ENCODE results near the gene NEUROD1.

NEUROD1 gene

GRCh38 chr2:181685150-181685688 lies 4.9 kb upstream of the NEUROD1 start:
- H2AFZ ChIP-seq (ENCODE audit: low read depth, low read length): no peak overlapping the region
- no peak overlapping the region for H3K4me3 ChIP-seq (ENCODE audit: low read length)
- H3K27me3 ChIP-seq (ENCODE audit: low read depth, low read length): no peaks in the 10 kb centered on the region
- H4K20me1 ChIP-seq (ENCODE audit: insufficient read depth, low read length): no peaks in the 10 kb centered on the region
- no peaks in the 10 kb centered on the region for H3K9me3 ChIP-seq (ENCODE audit: insufficient read depth, low read length)
- TF ChIP-seq CTCF (IDR thresholded peaks at IDR 0.05; ENCODE audit: low read depth, low read length): no peak
- no peak overlapping the region for H3K4me2 ChIP-seq (ENCODE audit: low read length)
- peaks cover 46% of the 10 kb centered on the region for H3K4me1 ChIP-seq (ENCODE audit: low read length)
- no peaks in the 10 kb centered on the region for H3K79me2 ChIP-seq (ENCODE audit: low read length)
- H3K36me3 ChIP-seq (replicated peaks; ENCODE audit: low read depth, low read length): no peaks in the 10 kb centered on the region
- no peak overlapping the region for H3K9ac ChIP-seq (ENCODE audit: low read length)
- no peak overlapping the region for H3K27ac ChIP-seq (ENCODE audit: low read length)

- Histone ChIP-seq H3K4me2 (ENCODE audit: low read length) (no peak overlapping the region), H3K27ac (ENCODE audit: low read length) (no peak overlapping the region), H2AFZ (ENCODE audit: low read depth, low read length) (no peak overlapping the region), H3K27me3 (ENCODE audit: low read depth, low read length) (no peaks in the 10 kb centered on the region), H3K4me1 (ENCODE audit: low read length) (peaks cover 40% of the 10 kb centered on the region), H3K79me2 (ENCODE audit: low read length) (no peaks in the 10 kb centered on the region), H3K36me3 (replicated peaks; ENCODE audit: low read depth, low read length) (no peaks in the 10 kb centered on the region), H4K20me1 (ENCODE audit: insufficient read depth, low read length) (no peaks in the 10 kb centered on the region), H3K9ac (ENCODE audit: low read length) (no peak overlapping the region), H3K9me3 (ENCODE audit: insufficient read depth, low read length) (no peaks in the 10 kb centered on the region), H3K4me3 (ENCODE audit: low read length) (no peak overlapping the region)
- TF ChIP-seq CTCF (IDR thresholded peaks at IDR 0.05; ENCODE audit: low read depth, low read length): no peak
- TF ChIP-seq EZH2phosphoT487 (IDR thresholded peaks at IDR 0.05; ENCODE audit: low read depth): no peak
Measured at GRCh38 chr2:181684454-181685149, 4.3 kb upstream of the NEUROD1 start.

DNA sequence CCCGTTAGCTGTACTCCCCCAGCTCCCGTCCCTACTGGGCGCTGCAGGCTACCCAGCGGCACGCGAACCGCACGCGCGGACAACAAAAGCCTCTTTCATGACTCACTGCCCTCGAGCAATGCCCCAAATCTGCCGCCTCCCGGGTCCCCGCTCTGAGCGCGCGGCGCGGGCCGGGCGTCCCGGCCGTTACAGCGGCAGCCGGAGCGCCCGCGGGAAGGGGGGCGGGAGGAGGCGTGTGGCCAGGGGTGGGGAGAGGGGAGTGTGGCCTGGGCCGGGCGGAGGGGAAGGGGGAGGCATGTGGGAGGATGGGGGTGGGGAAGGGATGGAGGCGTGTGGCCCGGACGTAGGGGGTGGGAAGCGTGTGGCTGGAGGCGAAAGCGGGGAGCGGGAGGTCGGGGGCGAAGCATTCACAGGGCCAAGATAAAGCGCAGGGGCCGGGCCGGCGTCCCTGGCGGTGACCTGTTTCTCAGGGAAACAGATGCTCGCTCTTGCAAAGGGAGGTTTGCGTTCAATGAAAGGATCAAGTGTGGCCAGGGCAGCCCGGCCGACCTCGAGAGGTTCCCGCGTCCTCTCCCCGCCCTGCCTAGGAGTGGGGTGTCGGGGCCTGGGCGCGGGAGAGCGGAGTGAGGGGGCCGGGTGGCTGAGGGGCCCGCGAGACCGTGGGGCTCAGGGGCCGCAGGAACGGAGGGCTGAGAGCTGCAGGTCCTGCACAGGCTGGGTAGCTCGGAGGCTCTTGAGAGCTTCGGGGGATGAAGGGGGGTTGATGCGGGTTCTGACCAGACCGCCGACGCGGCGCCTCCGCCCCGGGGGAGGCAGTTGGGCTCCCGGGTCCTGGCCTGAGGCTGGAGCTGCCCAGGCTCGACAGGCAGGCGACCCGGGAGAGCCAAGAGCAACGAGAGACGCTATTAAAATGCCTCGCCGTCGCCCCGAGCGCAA lies 3.5 kb upstream of the NEUROD1 start:
- Histone ChIP-seq H4K20me1 (ENCODE audit: insufficient read depth, low read length) (no peaks in the 10 kb centered on the region), H3K9ac (ENCODE audit: low read length) (no peak overlapping the region), H3K36me3 (replicated peaks; ENCODE audit: low read depth, low read length) (no peaks in the 10 kb centered on the region), H3K4me2 (ENCODE audit: low read length) (no peak overlapping the region), H3K9me3 (ENCODE audit: insufficient read depth, low read length) (no peaks in the 10 kb centered on the region), H3K4me1 (ENCODE audit: low read length) (peaks cover 33% of the 10 kb centered on the region), H3K79me2 (ENCODE audit: low read length) (no peaks in the 10 kb centered on the region), H3K4me3 (ENCODE audit: low read length) (no peak overlapping the region), H3K27me3 (ENCODE audit: low read depth, low read length) (no peaks in the 10 kb centered on the region), H2AFZ (ENCODE audit: low read depth, low read length) (no peak overlapping the region), H3K27ac (ENCODE audit: low read length) (no peak overlapping the region)
- no peak for TF ChIP-seq CTCF (IDR thresholded peaks at IDR 0.05; ENCODE audit: low read depth, low read length)
- TF ChIP-seq EZH2phosphoT487 (IDR thresholded peaks at IDR 0.05; ENCODE audit: low read depth): no peak
